Neural progenitor cell (in vitro differentiated cells): ENCODE data around the gene BIN2.
"Not testable (repeated sequence)": the region's sequence is repeated elsewhere in the genome, so short reads cannot be mapped to it uniquely, and the experiment has no call there.

Source experiments
- EZH2 ChIP-seq: fragments of 200-600 bp; sonication (generic); IDR thresholded peaks from 2 replicates; pipeline ENCODE4 v1.6.1; 2017; ENCODE audit warnings: antibody characterized with exemption, mild to moderate bottlenecking, moderate library complexity
- TF ChIP-seq, protein P1 (sequence below): fragments of 200-600 bp; sonication (generic); IDR thresholded peaks from 2 replicates; pipeline ENCODE4 v1.5.1; 2017; ENCODE audit warnings: antibody characterized with exemption, mild to moderate bottlenecking

DNA sequence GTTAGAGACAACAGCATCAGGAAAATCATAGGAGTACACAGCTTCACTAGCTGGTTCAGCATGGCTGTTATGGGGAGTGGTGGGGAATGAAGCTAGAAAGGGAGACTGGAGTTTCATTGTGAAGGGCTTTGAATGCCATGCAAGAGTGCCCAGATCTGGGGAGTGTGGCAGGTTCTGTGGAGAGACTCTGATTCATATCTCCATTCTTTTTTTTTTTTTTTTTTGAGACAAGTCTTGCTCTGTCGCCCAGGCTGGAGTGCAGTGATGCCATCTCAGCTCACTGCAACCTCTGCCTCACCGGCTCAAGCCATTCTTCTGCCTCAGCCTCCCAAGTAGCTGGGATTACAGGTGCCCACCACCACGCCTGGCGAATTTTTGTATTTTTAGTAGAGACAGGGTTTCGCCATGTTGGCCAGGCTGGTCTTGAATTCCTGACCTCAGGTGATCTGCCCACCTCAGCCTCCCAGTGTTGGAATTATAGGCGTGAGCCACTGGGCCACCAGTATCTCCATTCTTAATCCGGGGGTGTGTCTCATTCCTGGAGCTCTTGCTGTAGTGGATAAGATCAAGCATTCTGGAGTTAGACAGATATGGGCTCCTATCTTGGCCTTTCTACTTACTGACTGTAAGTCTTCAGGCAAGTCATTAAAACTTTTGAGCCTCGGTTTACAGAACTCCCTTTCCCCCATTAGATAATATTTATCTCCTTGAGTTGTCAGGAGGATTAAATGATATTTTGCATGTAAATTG lies 5.7 kb downstream of the BIN2 start:
- TF ChIP-seq, protein P1, sequence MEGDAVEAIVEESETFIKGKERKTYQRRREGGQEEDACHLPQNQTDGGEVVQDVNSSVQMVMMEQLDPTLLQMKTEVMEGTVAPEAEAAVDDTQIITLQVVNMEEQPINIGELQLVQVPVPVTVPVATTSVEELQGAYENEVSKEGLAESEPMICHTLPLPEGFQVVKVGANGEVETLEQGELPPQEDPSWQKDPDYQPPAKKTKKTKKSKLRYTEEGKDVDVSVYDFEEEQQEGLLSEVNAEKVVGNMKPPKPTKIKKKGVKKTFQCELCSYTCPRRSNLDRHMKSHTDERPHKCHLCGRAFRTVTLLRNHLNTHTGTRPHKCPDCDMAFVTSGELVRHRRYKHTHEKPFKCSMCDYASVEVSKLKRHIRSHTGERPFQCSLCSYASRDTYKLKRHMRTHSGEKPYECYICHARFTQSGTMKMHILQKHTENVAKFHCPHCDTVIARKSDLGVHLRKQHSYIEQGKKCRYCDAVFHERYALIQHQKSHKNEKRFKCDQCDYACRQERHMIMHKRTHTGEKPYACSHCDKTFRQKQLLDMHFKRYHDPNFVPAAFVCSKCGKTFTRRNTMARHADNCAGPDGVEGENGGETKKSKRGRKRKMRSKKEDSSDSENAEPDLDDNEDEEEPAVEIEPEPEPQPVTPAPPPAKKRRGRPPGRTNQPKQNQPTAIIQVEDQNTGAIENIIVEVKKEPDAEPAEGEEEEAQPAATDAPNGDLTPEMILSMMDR, result not testable (repeated sequence)
- not testable (repeated sequence) for TF ChIP-seq EZH2
